ENCODE data around the gene MPZL1. TPM values are rescaled to one million over a fixed set of nuclear protein-coding genes. Genes with fewer than 3 reads are reported as not detected.

The MPZL1 gene
- total RNA-seq, 2 experiments from 2014 or later, result 14.8 to 15.4 TPM

GRCh38 chr1:167751676-167752075 lies 29.9 kb downstream of the MPZL1 start:
- intact Hi-C loops (cut with micrococcal nuclease), result no loop called here
- no peak for DNase-seq
- POLR2A ChIA-PET, result no interaction called here
- no peak for TF ChIP-seq CTCF (IDR thresholded peaks at IDR 0.05)
- Mint-ChIP-seq H3K27ac (no peak overlapping the region), H3K4me3 (no peak overlapping the region), H3K9me3 (no peaks in the 10 kb centered on the region), H3K27me3 (no peaks in the 10 kb centered on the region), H3K4me1 (ENCODE audit: low read depth) (peaks cover 17% of the 10 kb centered on the region), H3K36me3 (ENCODE audit: low read depth) (no peaks in the 10 kb centered on the region)
- CTCF ChIA-PET, result no interaction called here
- ATAC-seq, result no peak

DNA sequence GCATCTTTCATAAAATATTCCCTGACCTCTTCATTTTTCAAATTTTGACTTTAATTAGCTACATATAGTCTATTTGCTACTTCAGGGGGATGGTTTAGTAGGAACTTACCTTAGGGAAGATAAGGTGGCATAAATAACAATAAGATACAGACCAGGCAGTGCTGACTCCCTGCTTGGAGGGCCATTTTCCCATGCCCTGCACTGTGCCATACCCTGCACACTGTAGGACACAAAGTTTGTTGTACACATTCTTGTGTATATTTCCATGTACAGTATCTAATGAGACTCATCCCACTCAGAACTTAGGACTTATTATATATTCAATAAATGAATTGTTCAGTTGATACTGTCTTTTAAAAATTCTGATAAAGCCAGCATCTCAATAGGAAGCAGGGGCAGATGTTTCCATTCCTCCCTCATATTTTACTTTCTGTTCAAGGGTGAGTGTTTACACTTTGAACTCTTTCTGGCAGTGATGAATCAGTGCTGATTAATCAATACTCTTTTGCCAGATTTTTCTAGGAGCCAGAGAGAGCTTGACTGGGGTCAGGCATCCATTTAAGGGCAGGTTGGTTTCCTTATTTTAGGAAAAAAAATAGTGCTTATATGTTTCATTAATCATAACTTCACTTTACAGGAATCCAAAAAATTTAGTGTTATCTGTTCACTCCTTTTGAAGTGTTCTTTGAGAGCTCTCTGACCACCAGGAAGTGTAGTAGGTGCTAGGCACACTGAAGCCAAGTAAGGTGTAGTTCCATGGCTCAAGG lies 30.6 kb downstream of the MPZL1 start:
- intact Hi-C loops (cut with micrococcal nuclease), result no loop called here
- H3K27me3 Mint-ChIP-seq, result no peaks in the 10 kb centered on the region
- H3K4me1 Mint-ChIP-seq (ENCODE audit: low read depth), result peaks cover 21% of the 10 kb centered on the region
- ATAC-seq (peak; percentile 70), DNase-seq (no peak)
- peak overlapping the region; percentile 6 for H3K27ac Mint-ChIP-seq
- ChIA-PET POLR2A (interaction anchor here (1.5 kb wide), 1 partner anchor 10 kb away, joined by 6 read pairs; no protein-coding TSS in a partner anchor), CTCF (interaction anchor here (0.9 to 1.2 kb wide), 2 partner anchors 24 to 51 kb away, joined by 3 read pairs; no protein-coding TSS in a partner anchor)
- H3K4me3 Mint-ChIP-seq, result no peak overlapping the region
- TF ChIP-seq CTCF (IDR thresholded peaks at IDR 0.05), result no peak
- H3K9me3 Mint-ChIP-seq, result no peaks in the 10 kb centered on the region
- no peaks in the 10 kb centered on the region for H3K36me3 Mint-ChIP-seq (ENCODE audit: low read depth)

DNA sequence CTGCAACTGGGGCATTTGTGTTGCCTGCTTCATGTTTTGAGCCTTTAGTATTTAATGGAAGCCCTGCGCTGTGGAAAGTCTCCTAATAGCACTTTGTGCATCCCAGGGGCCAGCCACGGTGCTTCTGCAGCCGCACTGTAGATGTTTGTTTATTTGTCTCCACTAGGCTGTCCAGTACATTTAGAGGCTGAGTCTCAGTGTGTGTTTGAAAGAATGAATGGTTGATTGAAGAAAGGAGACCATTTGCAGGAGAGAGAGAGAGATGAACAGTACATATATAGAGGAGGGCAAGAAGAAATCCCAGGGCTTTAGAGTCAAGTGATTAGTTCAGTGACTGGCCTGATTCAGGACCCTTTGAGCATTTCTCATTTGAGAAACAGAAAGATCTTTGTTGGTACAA lies 33.9 kb downstream of the MPZL1 start:
- no peak for ATAC-seq
- Mint-ChIP-seq H3K4me1 (ENCODE audit: low read depth) (peaks cover 21% of the 10 kb centered on the region), H3K27ac (no peak overlapping the region), H3K4me3 (no peak overlapping the region), H3K27me3 (no peaks in the 10 kb centered on the region), H3K36me3 (ENCODE audit: low read depth) (no peaks in the 10 kb centered on the region), H3K9me3 (no peaks in the 10 kb centered on the region)
- intact Hi-C loops (cut with micrococcal nuclease), result no loop called here
- no peak for DNase-seq
- ChIA-PET CTCF (interaction anchor here (1.2 kb wide), 1 partner anchor 41 kb away, joined by 3 read pairs; no protein-coding TSS in a partner anchor), POLR2A (no interaction called here)
- TF ChIP-seq CTCF (IDR thresholded peaks at IDR 0.05), result no peak

GRCh38 chr1:167756730-167757405 lies 35.1 kb downstream of the MPZL1 start:
- ATAC-seq, result no peak
- peaks cover 31% of the 10 kb centered on the region for H3K4me1 Mint-ChIP-seq (ENCODE audit: low read depth)
- no peak for TF ChIP-seq CTCF (IDR thresholded peaks at IDR 0.05)

More at GRCh38 chr1:167756730-167757405, 35.1 kb downstream of the MPZL1 start:
- H3K9me3 Mint-ChIP-seq, result no peaks in the 10 kb centered on the region
- no peak overlapping the region for H3K27ac Mint-ChIP-seq
- POLR2A ChIA-PET, result no interaction called here
- intact Hi-C loops (cut with micrococcal nuclease), result no loop called here
- no peaks in the 10 kb centered on the region for H3K27me3 Mint-ChIP-seq
- no peaks in the 10 kb centered on the region for H3K36me3 Mint-ChIP-seq (ENCODE audit: low read depth)
- no peak overlapping the region for H3K4me3 Mint-ChIP-seq
- no peak for DNase-seq
- CTCF ChIA-PET, result no interaction called here
